Measurements from ENCODE around the gene FAM222B. TPM values are rescaled to one million over a fixed set of nuclear protein-coding genes. Genes with fewer than 3 reads are reported as not detected.
A peak's percentile ranks its signal among the peaks of the same experiment; 100 is the strongest.

Gene FAM222B
- total and polyA plus RNA-seq, 9 of the 15 experiments (the other 6 are each of a cell fraction or from before 2014, with no cell fraction given) = 4.0 to 34.6 (median 7.5) TPM

DNA sequence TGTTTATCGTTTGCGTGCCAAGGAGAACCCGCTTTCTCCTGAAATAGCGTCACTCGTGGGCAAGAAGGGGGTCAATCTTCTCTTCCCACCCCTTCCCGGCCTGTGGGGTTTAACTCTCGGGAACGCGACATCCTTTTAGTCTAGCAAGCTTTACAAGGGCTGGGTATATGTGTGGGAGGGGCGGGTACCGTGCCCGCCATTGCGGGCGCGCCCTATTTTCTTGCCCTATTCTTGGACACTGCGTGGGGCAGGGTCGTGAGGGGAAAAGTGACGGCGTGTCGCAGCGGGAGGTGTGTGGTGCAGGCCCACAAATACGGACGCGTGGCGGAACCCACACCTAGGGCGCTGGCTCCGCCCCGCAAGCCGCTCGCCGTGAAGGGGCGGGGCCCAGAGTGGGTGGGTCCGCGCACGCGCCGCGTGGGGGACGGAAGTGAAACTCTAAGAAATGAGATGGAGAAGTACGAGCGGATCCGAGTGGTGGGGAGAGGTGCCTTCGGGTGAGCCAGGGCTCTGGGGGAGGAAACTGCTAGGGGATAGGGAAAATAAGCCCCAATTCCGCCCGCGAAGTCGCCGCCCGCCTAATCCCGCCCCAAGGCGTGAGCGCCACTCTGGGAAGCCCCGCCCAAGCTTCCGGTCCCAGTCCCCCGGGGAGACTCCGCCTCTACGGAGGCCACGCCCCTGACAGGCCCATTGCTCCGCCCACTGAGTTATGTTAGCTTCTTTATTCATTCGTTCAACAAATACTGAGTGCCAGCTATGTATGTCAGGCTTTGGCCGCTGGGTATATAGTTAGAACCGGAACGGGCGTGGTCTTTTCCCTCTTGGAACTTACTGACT lies 114.0 kb downstream of the FAM222B start, which contains the start of gene NEK8:
NEK8 (plus strand) TSS at position 425 of the 837 bp plus-strand sequence; CDS start at position 451, 26 bp downstream.
- peaks cover 17% of the 10 kb centered on the region for H4K20me1 ChIP-seq (replicated peaks; ENCODE audit: control insufficient read depth, insufficient read depth, low read length)
- BruUV-seq (replicated peaks) = no TSS peak
- CTCF ChIA-PET (ENCODE audit: low intra/inter-chr PET ratio) = interaction anchor here (2.9 to 3.9 kb wide), 2 partner anchors 16 to 21 kb away, joined by 14 to 117 read pairs; no protein-coding TSS in a partner anchor
- H3K9ac ChIP-seq (ENCODE audit: insufficient read depth in 1 of 2, low read depth in 2 of 2, low read length in 2 of 2) = peak within 1 kb of the TSS; percentile 94 to 95
- H3K36me3 ChIP-seq (ENCODE audit: control insufficient read depth, insufficient read depth, low read length) = peaks cover 21% of the 10 kb centered on the region
- intact Hi-C loops (cut with micrococcal nuclease) (loop anchor here (5.0 to 10.0 kb wide), 5 partner anchors 84 to 386 kb away; partner anchors contain the start of gene SPAG5), in situ Hi-C loops (cut with MboI) (no loop called here)
- no peaks in the 10 kb centered on the region for H3K9me3 ChIP-seq (replicated peaks; ENCODE audit: control insufficient read depth, insufficient read depth, low read depth, low read length)
- H3K4me1 ChIP-seq (replicated peaks in 1 of 2; ENCODE audit: control insufficient read depth in 2 of 2, insufficient read depth in 2 of 2, low read length in 2 of 2) = peaks cover 36 to 60% of the 10 kb centered on the region in 2 experiments
- POLR2A ChIA-PET = interaction anchor here (0.6 to 11.1 kb wide), 17 partner anchors 9 to 232 kb away, joined by 3 to 367 read pairs (median 3); partner anchors contain the start of genes BLTP2, ERAL1, FLOT2 and RPL23A
- peak within 1 kb of the TSS; percentile 100 for H3K4me2 ChIP-seq (ENCODE audit: insufficient read depth, low read length)
- H3K4me3 ChIP-seq = peak within 1 kb of the TSS; percentile 83
- peak within 1 kb of the TSS; percentile 96 for H2AFZ ChIP-seq (ENCODE audit: low read depth, low read length)
- 2% methylated on average over 58 of the region's 64 CpGs for WGBS (ENCODE audit: insufficient coverage, low coverage, missing lambda C conversion rate)
- peak; percentile 98 to 99 (median 98) for DNase-seq (ENCODE audit: extremely low read depth in 1 of 4, low spot score in 3 of 4)
- no peaks in the 10 kb centered on the region for H3K27me3 ChIP-seq (ENCODE audit: control insufficient read depth in 2 of 2, insufficient read depth in 2 of 2, low read length in 2 of 2)
- FAIRE-seq = peak; percentile 92
- H3K79me2 ChIP-seq (ENCODE audit: control insufficient read depth, insufficient read depth, low read length) = peaks cover 35% of the 10 kb centered on the region
- ATAC-seq = peak; percentile 59
- H3K9me1 ChIP-seq (ENCODE audit: control insufficient read depth, insufficient read depth, low read length) = no peaks in the 10 kb centered on the region
- H3K27ac ChIP-seq (ENCODE audit: extremely low read depth, low read depth, low read length) = peak within 1 kb of the TSS; percentile 97
- no peak for TF ChIP-seq LARP7 (IDR thresholded peaks at IDR 0.05)
- TF ChIP-seq SP1 (CRISPR knock-in tag; IDR thresholded peaks at IDR 0.05) = peak; percentile 92
- TF ChIP-seq MCM7 (IDR thresholded peaks at IDR 0.05) = no peak
- TF ChIP-seq HOXB6 (CRISPR knock-in tag; IDR thresholded peaks at IDR 0.05; ENCODE audit: borderline replicate concordance) = no peak
- peak; percentile 53; the same call in 1 of the 2 replicates for TF ChIP-seq ELF2 (CRISPR knock-in tag; IDR thresholded peaks at IDR 0.05)
- no peak for TF ChIP-seq NBN (IDR thresholded peaks at IDR 0.05; ENCODE audit: low read depth)
- no peak; the same call in 1 of the 2 replicates for TF ChIP-seq OTX1 (CRISPR knock-in tag; IDR thresholded peaks at IDR 0.05)
- TF ChIP-seq SMAD1 (IDR thresholded peaks at IDR 0.05; ENCODE audit: low read depth, low read length, partially characterized antibody) = peak; percentile 64
- TF ChIP-seq ATF1 (CRISPR knock-in tag; IDR thresholded peaks at IDR 0.05) = no peak
- peak; percentile 75 for TF ChIP-seq ATF1 (tag; IDR thresholded peaks at IDR 0.05)
- no peak for TF ChIP-seq ZC3H11A (IDR thresholded peaks at IDR 0.05; ENCODE audit: low read depth, low read length)
- TF ChIP-seq, protein P1, sequence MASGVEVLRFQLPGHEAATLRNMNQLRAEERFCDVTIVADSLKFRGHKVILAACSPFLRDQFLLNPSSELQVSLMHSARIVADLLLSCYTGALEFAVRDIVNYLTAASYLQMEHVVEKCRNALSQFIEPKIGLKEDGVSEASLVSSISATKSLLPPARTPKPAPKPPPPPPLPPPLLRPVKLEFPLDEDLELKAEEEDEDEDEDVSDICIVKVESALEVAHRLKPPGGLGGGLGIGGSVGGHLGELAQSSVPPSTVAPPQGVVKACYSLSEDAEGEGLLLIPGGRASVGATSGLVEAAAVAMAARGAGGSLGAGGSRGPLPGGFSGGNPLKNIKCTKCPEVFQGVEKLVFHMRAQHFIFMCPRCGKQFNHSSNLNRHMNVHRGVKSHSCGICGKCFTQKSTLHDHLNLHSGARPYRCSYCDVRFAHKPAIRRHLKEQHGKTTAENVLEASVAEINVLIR (CRISPR knock-in tag; IDR thresholded peaks at IDR 0.05) = no peak
- peak; percentile 15; the same call in 1 of the 2 replicates for TF ChIP-seq SMAD4 (CRISPR knock-in tag; conservative IDR thresholded peaks at IDR 0.05)
- no peak for TF ChIP-seq NCOA2 (IDR thresholded peaks at IDR 0.05; ENCODE audit: partially characterized antibody in 2 of 2)
- TF ChIP-seq ZNF324 (CRISPR knock-in tag; IDR thresholded peaks at IDR 0.05) = no peak
- peak; percentile 55 for TF ChIP-seq FIP1L1 (IDR thresholded peaks at IDR 0.05; ENCODE audit: low read depth, low read length, poor library complexity, severe bottlenecking)
- TF ChIP-seq ZBTB1 (CRISPR knock-in tag; IDR thresholded peaks at IDR 0.05; ENCODE audit: borderline replicate concordance, low read depth) = 0 out of 2 replicates have a peak, but pooled peaks have one; percentile 15
- TF ChIP-seq ESRRB (CRISPR knock-in tag; IDR thresholded peaks at IDR 0.05; ENCODE audit: borderline replicate concordance) = no peak
- TF ChIP-seq, protein P2, sequence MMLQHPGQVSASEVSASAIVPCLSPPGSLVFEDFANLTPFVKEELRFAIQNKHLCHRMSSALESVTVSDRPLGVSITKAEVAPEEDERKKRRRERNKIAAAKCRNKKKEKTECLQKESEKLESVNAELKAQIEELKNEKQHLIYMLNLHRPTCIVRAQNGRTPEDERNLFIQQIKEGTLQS (IDR thresholded peaks at IDR 0.05) = no peak
- TF ChIP-seq, protein P2 (CRISPR knock-in tag; conservative IDR thresholded peaks at IDR 0.05) = no peak; the same call in 1 of the 2 replicates

All from K562 (cell line).